HepG2 (cell line): Measurements from ENCODE around the gene ATAD1. TPM values are rescaled to one million over a fixed set of nuclear protein-coding genes. Genes with fewer than 3 reads are reported as not detected.

Experiments
- CREM ChIP-seq, 2 experiments: sonication (generic) in 1 of 2; formaldehyde crosslinking in 1 of 2; IDR thresholded peaks; 2 replicates each; pipeline versions ENCODE4 v1.4.0 to v1.6.1; 2016 to 2020; ENCODE audit warnings: antibody characterized with exemption in 1 of 2, mild to moderate bottlenecking in 1 of 2, missing genetic modification reagents in 1 of 2
- HMG20A ChIP-seq: IDR thresholded peaks from 2 replicates; pipeline ENCODE4 v1.6.1; 2016; ENCODE audit warnings: borderline replicate concordance
- HNRNPLL ChIP-seq: fragments of 200-400 bp; formaldehyde crosslinking; IDR thresholded peaks from 2 replicates; pipeline ENCODE4 v1.6.1; 2017; ENCODE audit warnings: mild to moderate bottlenecking, low read depth, low read length; ENCODE audit not compliant: poor library complexity, severe bottlenecking
- KDM3A ChIP-seq: IDR thresholded peaks from 2 replicates; pipeline ENCODE4 v1.6.1; 2018; ENCODE audit warnings: low read depth, missing compliant biosample characterization
- NFE2L1 ChIP-seq: sonication (generic); formaldehyde crosslinking; IDR thresholded peaks from 2 replicates; pipeline ENCODE4 v1.4.0; 2020; ENCODE audit warnings: missing genetic modification reagents, mild to moderate bottlenecking, borderline replicate concordance
- PHF5A ChIP-seq: IDR thresholded peaks from one replicate; pipeline ENCODE4 v1.6.1; 2018; ENCODE audit warnings: low read depth, missing genetic modification reagents; ENCODE audit not compliant: unreplicated experiment
- RCOR2 ChIP-seq: IDR thresholded peaks from 2 replicates; pipeline ENCODE4 v1.6.1; 2016; ENCODE audit warnings: missing biosample characterization, missing genetic modification reagents
- TERF1 ChIP-seq: sonication (generic); formaldehyde crosslinking; IDR thresholded peaks from 2 replicates; pipeline ENCODE4 v1.8.0; 2022; ENCODE audit warnings: mild to moderate bottlenecking, missing genetic modification reagents, moderate library complexity
- TGIF2 ChIP-seq: IDR thresholded peaks from 2 replicates; pipeline ENCODE4 v1.6.1; 2016; ENCODE audit warnings: control low read depth, missing compliant biosample characterization
- ZEB1 ChIP-seq: IDR thresholded peaks from 2 replicates; pipeline ENCODE4 v1.6.1; 2012; ENCODE audit warnings: mild to moderate bottlenecking, low read depth, inconsistent platforms; ENCODE audit not compliant: insufficient replicate concordance
- ZIK1 ChIP-seq: sonication (generic); formaldehyde crosslinking; IDR thresholded peaks from 2 replicates; pipeline ENCODE4 v1.5.0; 2020; ENCODE audit warnings: mild to moderate bottlenecking, low read depth, missing genetic modification reagents, borderline replicate concordance
- ZNF224 ChIP-seq: sonication (generic); formaldehyde crosslinking; IDR thresholded peaks from 2 replicates; pipeline ENCODE4 v1.5.0; 2020; ENCODE audit warnings: mild to moderate bottlenecking, missing genetic modification reagents
- ZNF460 ChIP-seq: sonication (generic); formaldehyde crosslinking; IDR thresholded peaks from 2 replicates; pipeline ENCODE4 v1.5.1; 2020; ENCODE audit warnings: missing genetic modification reagents, mild to moderate bottlenecking, borderline replicate concordance
- ZNF577 ChIP-seq: sonication (generic); formaldehyde crosslinking; IDR thresholded peaks from 2 replicates; pipeline ENCODE4 v1.4.0; 2020; ENCODE audit warnings: mild to moderate bottlenecking, low read depth, missing genetic modification reagents, borderline replicate concordance
- ZNF691 ChIP-seq: sonication (generic); formaldehyde crosslinking; IDR thresholded peaks from 2 replicates; pipeline ENCODE4 v1.4.0; 2020; ENCODE audit warnings: missing genetic modification reagents, low read depth, mild to moderate bottlenecking, borderline replicate concordance
- ZSCAN9 ChIP-seq: IDR thresholded peaks from 2 replicates; pipeline ENCODE4 v1.6.1; 2016; ENCODE audit warnings: borderline replicate concordance
- polyA plus RNA-seq, 8 experiments: library from polyadenylated mRNA; depleted of rRNA in 3 of 8; stranded (reverse) in 7 of 8; unstranded in 1 of 8; fragments of >200 nt; fragmentation: Illumina TruSeq in 4 of 8; extraction: Trizol in 4 of 8; gene quantifications; 2 replicates each; pipeline versions ENCODE4 v1.2.1 to v1.2.3, GENCODE V29; 2011 to 2016; ENCODE audit warnings: low read depth in 4 of 8, missing spikeins in 1 of 8, mixed read lengths in 1 of 8; ENCODE audit not compliant: insufficient read depth in 1 of 8
- total RNA-seq, 5 experiments: library from RNA; depleted of rRNA; stranded (reverse); fragments of >200 nt; fragmentation: Illumina TruSeq; extraction: Trizol; gene quantifications; 2 replicates each; pipeline ENCODE4 v1.2.3, GENCODE V29; 2016; ENCODE audit warnings: low read depth in 1 of 5
- TF ChIP-seq, protein P1 (sequence below): sonication (generic); formaldehyde crosslinking; IDR thresholded peaks from 2 replicates; pipeline ENCODE4 v1.4.0; 2020; ENCODE audit warnings: missing genetic modification reagents
- TF ChIP-seq, protein P2 (sequence below): sonication (generic); formaldehyde crosslinking; IDR thresholded peaks from 2 replicates; pipeline ENCODE4 v1.8.0; 2022; ENCODE audit warnings: mild to moderate bottlenecking, missing genetic modification reagents; ENCODE audit not compliant: insufficient replicate concordance
- TF ChIP-seq, protein P3 (sequence below): fragments of 450-650 bp; IDR thresholded peaks from 2 replicates; pipeline ENCODE4 v1.6.1; 2017; ENCODE audit warnings: mild to moderate bottlenecking

ATAD1 gene
- total and polyA plus RNA-seq, 2 of the 13 experiments (the other 11 are each of a cell fraction or from before 2014, with no cell fraction given) = 14.9 to 28.2 TPM

- TF ChIP-seq ZNF691 (CRISPR knock-in tag) (no peak), RCOR2 (no peak), HNRNPLL (no peak), ZNF224 (CRISPR knock-in tag) (no peak), TGIF2 (no peak), PHF5A (no peak), CREM (IDR thresholded peaks at IDR 0.05) (0 out of 2 replicates have a peak, but pooled peaks have one; percentile 24), CREM (CRISPR knock-in tag; IDR thresholded peaks at IDR 0.05) (no peak), HMG20A (CRISPR knock-in tag) (no peak), ZNF460 (CRISPR knock-in tag) (no peak), TERF1 (CRISPR knock-in tag) (no peak), KDM3A (no peak), ZNF577 (no peak), NFE2L1 (CRISPR knock-in tag) (no peak), ZIK1 (no peak), ZSCAN9 (CRISPR knock-in tag) (no peak), ZEB1 (no peak)
- TF ChIP-seq, protein P1, sequence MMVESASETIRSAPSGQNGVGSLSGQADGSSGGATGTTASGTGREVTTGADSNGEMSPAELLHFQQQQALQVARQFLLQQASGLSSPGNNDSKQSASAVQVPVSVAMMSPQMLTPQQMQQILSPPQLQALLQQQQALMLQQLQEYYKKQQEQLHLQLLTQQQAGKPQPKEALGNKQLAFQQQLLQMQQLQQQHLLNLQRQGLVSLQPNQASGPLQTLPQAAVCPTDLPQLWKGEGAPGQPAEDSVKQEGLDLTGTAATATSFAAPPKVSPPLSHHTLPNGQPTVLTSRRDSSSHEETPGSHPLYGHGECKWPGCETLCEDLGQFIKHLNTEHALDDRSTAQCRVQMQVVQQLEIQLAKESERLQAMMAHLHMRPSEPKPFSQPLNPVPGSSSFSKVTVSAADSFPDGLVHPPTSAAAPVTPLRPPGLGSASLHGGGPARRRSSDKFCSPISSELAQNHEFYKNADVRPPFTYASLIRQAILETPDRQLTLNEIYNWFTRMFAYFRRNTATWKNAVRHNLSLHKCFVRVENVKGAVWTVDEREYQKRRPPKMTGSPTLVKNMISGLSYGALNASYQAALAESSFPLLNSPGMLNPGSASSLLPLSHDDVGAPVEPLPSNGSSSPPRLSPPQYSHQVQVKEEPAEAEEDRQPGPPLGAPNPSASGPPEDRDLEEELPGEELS (CRISPR knock-in tag) = 0 out of 2 replicates have a peak, but pooled peaks have one; percentile 35
- TF ChIP-seq, protein P2, sequence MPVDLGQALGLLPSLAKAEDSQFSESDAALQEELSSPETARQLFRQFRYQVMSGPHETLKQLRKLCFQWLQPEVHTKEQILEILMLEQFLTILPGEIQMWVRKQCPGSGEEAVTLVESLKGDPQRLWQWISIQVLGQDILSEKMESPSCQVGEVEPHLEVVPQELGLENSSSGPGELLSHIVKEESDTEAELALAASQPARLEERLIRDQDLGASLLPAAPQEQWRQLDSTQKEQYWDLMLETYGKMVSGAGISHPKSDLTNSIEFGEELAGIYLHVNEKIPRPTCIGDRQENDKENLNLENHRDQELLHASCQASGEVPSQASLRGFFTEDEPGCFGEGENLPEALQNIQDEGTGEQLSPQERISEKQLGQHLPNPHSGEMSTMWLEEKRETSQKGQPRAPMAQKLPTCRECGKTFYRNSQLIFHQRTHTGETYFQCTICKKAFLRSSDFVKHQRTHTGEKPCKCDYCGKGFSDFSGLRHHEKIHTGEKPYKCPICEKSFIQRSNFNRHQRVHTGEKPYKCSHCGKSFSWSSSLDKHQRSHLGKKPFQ = no peak
- TF ChIP-seq, protein P3, sequence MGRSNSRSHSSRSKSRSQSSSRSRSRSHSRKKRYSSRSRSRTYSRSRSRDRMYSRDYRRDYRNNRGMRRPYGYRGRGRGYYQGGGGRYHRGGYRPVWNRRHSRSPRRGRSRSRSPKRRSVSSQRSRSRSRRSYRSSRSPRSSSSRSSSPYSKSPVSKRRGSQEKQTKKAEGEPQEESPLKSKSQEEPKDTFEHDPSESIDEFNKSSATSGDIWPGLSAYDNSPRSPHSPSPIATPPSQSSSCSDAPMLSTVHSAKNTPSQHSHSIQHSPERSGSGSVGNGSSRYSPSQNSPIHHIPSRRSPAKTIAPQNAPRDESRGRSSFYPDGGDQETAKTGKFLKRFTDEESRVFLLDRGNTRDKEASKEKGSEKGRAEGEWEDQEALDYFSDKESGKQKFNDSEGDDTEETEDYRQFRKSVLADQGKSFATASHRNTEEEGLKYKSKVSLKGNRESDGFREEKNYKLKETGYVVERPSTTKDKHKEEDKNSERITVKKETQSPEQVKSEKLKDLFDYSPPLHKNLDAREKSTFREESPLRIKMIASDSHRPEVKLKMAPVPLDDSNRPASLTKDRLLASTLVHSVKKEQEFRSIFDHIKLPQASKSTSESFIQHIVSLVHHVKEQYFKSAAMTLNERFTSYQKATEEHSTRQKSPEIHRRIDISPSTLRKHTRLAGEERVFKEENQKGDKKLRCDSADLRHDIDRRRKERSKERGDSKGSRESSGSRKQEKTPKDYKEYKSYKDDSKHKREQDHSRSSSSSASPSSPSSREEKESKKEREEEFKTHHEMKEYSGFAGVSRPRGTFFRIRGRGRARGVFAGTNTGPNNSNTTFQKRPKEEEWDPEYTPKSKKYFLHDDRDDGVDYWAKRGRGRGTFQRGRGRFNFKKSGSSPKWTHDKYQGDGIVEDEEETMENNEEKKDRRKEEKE = no peak
Observed at GRCh38 chr10:87763086-87763861, 54.8 kb downstream of the ATAD1 start (continued).
